ENCODE measurements around the gene TRIO. TPM values are rescaled to one million over a fixed set of nuclear protein-coding genes. Genes with fewer than 3 reads are reported as not detected.

The TRIO gene
- total RNA-seq, 2 experiments from 2014 or later: 4.1 to 6.5 TPM

GRCh38 chr5:14267991-14268708, 125.0 kb downstream of the TRIO start:
- no peak overlapping the region for H3K4me3 Mint-ChIP-seq
- TF ChIP-seq CTCF (IDR thresholded peaks at IDR 0.05): no peak
- H3K9me3 Mint-ChIP-seq: no peaks in the 10 kb centered on the region
- no peaks in the 10 kb centered on the region for H3K9me3 ChIP-seq (ENCODE audit: control insufficient read depth in 1 of 2, insufficient read depth in 1 of 2, low read length in 2 of 2)
- intact Hi-C loops (cut with DNase I, micrococcal nuclease): loop anchor here in 1 of 2 experiments (10.0 kb wide), 2 partner anchors 123 to 273 kb away; partner anchors contain the start of gene TRIO
- no peak overlapping the region for H3K27ac Mint-ChIP-seq
- peaks cover 17% of the 10 kb centered on the region for H3K27me3 Mint-ChIP-seq
- H3K36me3 ChIP-seq (ENCODE audit: insufficient read depth, low read length): no peaks in the 10 kb centered on the region
- H3K27me3 ChIP-seq (ENCODE audit: control insufficient read depth in 1 of 2, insufficient read depth in 2 of 2, low read length in 2 of 2): peaks cover 0 to 18% of the 10 kb centered on the region in 2 experiments
- ChIA-PET POLR2A (no interaction called here), CTCF (no interaction called here)
- ATAC-seq (ENCODE audit: poor library complexity): no peak
- H3K27ac ChIP-seq (ENCODE audit: low read depth in 1 of 2, low read length in 2 of 2): no peak overlapping the region
- H3K4me3 ChIP-seq (ENCODE audit: low read length): no peak overlapping the region
- DNase-seq: peak in 2 of 14 experiments; percentile 33 to 53
- H3K4me1 ChIP-seq (ENCODE audit: insufficient read depth, low read length): peaks cover 5% of the 10 kb centered on the region
- H3K4me1 Mint-ChIP-seq (ENCODE audit: low read depth): peaks cover 6% of the 10 kb centered on the region
- H3K36me3 Mint-ChIP-seq (ENCODE audit: low read depth): no peaks in the 10 kb centered on the region

GRCh38 chr5:14268738-14269137, 125.6 kb downstream of the TRIO start:
- POLR2A ChIA-PET: no interaction called here

GRCh38 chr5:14269395-14269794, 126.3 kb downstream of the TRIO start:
- no peak for DNase-seq
- no peak overlapping the region for H3K4me3 Mint-ChIP-seq
- peaks cover 6% of the 10 kb centered on the region for H3K4me1 Mint-ChIP-seq (ENCODE audit: low read depth)
- TF ChIP-seq CTCF (IDR thresholded peaks at IDR 0.05): no peak
- no peak for ATAC-seq (ENCODE audit: poor library complexity)
- H3K27ac Mint-ChIP-seq: no peak overlapping the region
- Histone ChIP-seq H3K27ac (ENCODE audit: low read depth in 1 of 2, low read length in 2 of 2) (no peak overlapping the region), H3K4me1 (ENCODE audit: insufficient read depth, low read length) (peaks cover 5% of the 10 kb centered on the region), H3K27me3 (ENCODE audit: control insufficient read depth in 1 of 2, insufficient read depth in 2 of 2, low read length in 2 of 2) (peaks cover 0 to 18% of the 10 kb centered on the region in 2 experiments), H3K36me3 (ENCODE audit: insufficient read depth, low read length) (no peaks in the 10 kb centered on the region), H3K4me3 (ENCODE audit: low read length) (no peak overlapping the region), H3K9me3 (ENCODE audit: control insufficient read depth in 1 of 2, insufficient read depth in 1 of 2, low read length in 2 of 2) (no peaks in the 10 kb centered on the region)
- H3K36me3 Mint-ChIP-seq (ENCODE audit: low read depth): no peaks in the 10 kb centered on the region
- POLR2A ChIA-PET: no interaction called here
- intact Hi-C loops (cut with DNase I, micrococcal nuclease): loop anchor here in 1 of 2 experiments (10.0 kb wide), 2 partner anchors 125 to 275 kb away; partner anchors contain the start of gene TRIO
- H3K9me3 Mint-ChIP-seq: no peaks in the 10 kb centered on the region
- peaks cover 22% of the 10 kb centered on the region for H3K27me3 Mint-ChIP-seq
- CTCF ChIA-PET: no interaction called here

More at GRCh38 chr5:14268738-14269137, 125.6 kb downstream of the TRIO start:
- peaks cover 0 to 18% of the 10 kb centered on the region in 2 experiments for H3K27me3 ChIP-seq (ENCODE audit: control insufficient read depth in 1 of 2, insufficient read depth in 2 of 2, low read length in 2 of 2)
- intact Hi-C loops (cut with DNase I, micrococcal nuclease): loop anchor here in 1 of 2 experiments (10.0 kb wide), 2 partner anchors 124 to 274 kb away; partner anchors contain the start of gene TRIO
- H3K4me1 ChIP-seq (ENCODE audit: insufficient read depth, low read length): peaks cover 5% of the 10 kb centered on the region
- Mint-ChIP-seq H3K27ac (no peak overlapping the region), H3K9me3 (no peaks in the 10 kb centered on the region), H3K36me3 (ENCODE audit: low read depth) (no peaks in the 10 kb centered on the region), H3K4me3 (no peak overlapping the region), H3K4me1 (ENCODE audit: low read depth) (peaks cover 6% of the 10 kb centered on the region), H3K27me3 (peaks cover 17% of the 10 kb centered on the region)
- TF ChIP-seq CTCF (IDR thresholded peaks at IDR 0.05): no peak
- no peaks in the 10 kb centered on the region for H3K9me3 ChIP-seq (ENCODE audit: control insufficient read depth in 1 of 2, insufficient read depth in 1 of 2, low read length in 2 of 2)
- no peak for DNase-seq
- H3K4me3 ChIP-seq (ENCODE audit: low read length): no peak overlapping the region
- ATAC-seq (ENCODE audit: poor library complexity): no peak
- H3K36me3 ChIP-seq (ENCODE audit: insufficient read depth, low read length): no peaks in the 10 kb centered on the region
- CTCF ChIA-PET: no interaction called here
- no peak overlapping the region for H3K27ac ChIP-seq (ENCODE audit: low read depth in 1 of 2, low read length in 2 of 2)
